Erythroblast (primary cell): Measurements from ENCODE around the gene RRM1.

Experiments used
- GATA1 ChIP-seq: IDR thresholded peaks from 2 replicates; pipeline ENCODE4 v1.6.1; 2011; ENCODE audit warnings: low read depth, mild to moderate bottlenecking, control low read depth, low read length, moderate library complexity
- POLR2A ChIP-seq: IDR thresholded peaks from 2 replicates; pipeline ENCODE4 v1.6.1; 2011; ENCODE audit warnings: mild to moderate bottlenecking, low read length

DNA sequence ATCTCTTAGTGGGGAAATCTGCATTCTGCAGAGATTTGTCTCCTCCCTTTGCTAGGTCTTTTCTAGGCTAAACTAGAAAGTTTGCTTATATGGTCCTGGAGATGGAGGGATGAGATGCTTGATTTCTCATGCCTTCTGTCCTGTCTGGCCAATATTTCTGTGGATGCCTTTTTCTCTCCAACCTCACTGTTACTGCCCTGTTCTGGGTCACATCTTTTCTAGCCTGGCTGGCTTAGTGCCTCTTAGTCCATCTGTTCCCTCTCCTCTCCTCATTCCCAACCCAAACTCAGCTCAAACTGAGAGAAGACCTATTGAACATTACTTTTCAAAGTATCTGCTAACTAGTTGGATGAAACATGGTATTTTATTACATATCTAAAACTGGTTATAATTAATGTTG is 62.0 kb downstream of the RRM1 start:
- TF ChIP-seq POLR2A (no peak), GATA1 (no peak)
